SK-N-SH (cell line): ENCODE results near the gene CHM.

Experiments used
- POLR2AphosphoS5 ChIP-seq: IDR thresholded peaks from 2 replicates; pipeline ENCODE4 v1.6.1; 2012; ENCODE audit warnings: low read depth, low read length
- RAD21 ChIP-seq: IDR thresholded peaks from 2 replicates; pipeline ENCODE4 v1.6.1; 2012; ENCODE audit warnings: mild to moderate bottlenecking, low read length
- RCOR1 ChIP-seq: fragments of 150-350 bp; IDR thresholded peaks from 2 replicates; pipeline ENCODE4 v1.6.1; 2017; ENCODE audit warnings: antibody characterized with exemption, low read length
- RFX5 ChIP-seq: IDR thresholded peaks from 2 replicates; pipeline ENCODE4 v1.6.1; 2012; ENCODE audit warnings: mild to moderate bottlenecking, improper control_type of control experiment, low read length
- SMC3 ChIP-seq: IDR thresholded peaks from 2 replicates; pipeline ENCODE4 v1.6.1; 2012; ENCODE audit warnings: low read depth, low read length, improper control_type of control experiment
- TCF12 ChIP-seq: IDR thresholded peaks from 2 replicates; pipeline ENCODE4 v1.4.0; 2012
- TF ChIP-seq, protein P1 (sequence below): fragments of 200-600 bp; sonication (generic); IDR thresholded peaks from 2 replicates; pipeline ENCODE4 v1.6.1; 2017; ENCODE audit warnings: antibody characterized with exemption, mild to moderate bottlenecking, moderate library complexity
- TF ChIP-seq, protein P2 (sequence below): IDR thresholded peaks from 2 replicates; pipeline ENCODE4 v1.4.0; 2012; ENCODE audit warnings: low read depth, borderline replicate concordance
- TF ChIP-seq, protein P3 (sequence below): IDR thresholded peaks from 2 replicates; pipeline ENCODE4 v1.4.0; 2012; ENCODE audit warnings: low read depth

DNA sequence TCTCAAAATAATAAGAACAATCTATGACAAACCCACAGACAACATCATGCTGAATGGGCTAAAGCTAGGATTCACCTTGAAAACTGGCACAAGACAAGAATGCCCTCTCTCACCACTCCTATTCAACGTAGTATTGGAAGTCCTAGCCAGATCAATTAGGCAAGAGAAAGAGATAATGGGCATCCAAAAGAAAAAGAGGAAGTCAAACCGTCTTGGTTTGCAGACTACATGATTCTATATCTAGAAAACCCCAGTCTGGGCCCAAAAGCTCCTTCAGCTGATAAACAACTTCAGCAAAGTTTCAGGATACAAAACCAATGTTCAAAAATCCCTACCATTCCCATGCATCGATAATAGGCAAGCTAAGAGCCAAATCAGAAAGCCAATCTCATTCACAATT, 59.0 kb downstream of the CHM start:
- TF ChIP-seq, protein P1, sequence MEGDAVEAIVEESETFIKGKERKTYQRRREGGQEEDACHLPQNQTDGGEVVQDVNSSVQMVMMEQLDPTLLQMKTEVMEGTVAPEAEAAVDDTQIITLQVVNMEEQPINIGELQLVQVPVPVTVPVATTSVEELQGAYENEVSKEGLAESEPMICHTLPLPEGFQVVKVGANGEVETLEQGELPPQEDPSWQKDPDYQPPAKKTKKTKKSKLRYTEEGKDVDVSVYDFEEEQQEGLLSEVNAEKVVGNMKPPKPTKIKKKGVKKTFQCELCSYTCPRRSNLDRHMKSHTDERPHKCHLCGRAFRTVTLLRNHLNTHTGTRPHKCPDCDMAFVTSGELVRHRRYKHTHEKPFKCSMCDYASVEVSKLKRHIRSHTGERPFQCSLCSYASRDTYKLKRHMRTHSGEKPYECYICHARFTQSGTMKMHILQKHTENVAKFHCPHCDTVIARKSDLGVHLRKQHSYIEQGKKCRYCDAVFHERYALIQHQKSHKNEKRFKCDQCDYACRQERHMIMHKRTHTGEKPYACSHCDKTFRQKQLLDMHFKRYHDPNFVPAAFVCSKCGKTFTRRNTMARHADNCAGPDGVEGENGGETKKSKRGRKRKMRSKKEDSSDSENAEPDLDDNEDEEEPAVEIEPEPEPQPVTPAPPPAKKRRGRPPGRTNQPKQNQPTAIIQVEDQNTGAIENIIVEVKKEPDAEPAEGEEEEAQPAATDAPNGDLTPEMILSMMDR = no peak
- TF ChIP-seq, protein P2, sequence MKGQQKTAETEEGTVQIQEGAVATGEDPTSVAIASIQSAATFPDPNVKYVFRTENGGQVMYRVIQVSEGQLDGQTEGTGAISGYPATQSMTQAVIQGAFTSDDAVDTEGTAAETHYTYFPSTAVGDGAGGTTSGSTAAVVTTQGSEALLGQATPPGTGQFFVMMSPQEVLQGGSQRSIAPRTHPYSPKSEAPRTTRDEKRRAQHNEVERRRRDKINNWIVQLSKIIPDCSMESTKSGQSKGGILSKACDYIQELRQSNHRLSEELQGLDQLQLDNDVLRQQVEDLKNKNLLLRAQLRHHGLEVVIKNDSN = no peak
- no peak for TF ChIP-seq SMC3
- TF ChIP-seq RFX5 = no peak
- TF ChIP-seq RCOR1 = no peak
- TF ChIP-seq, protein P3, sequence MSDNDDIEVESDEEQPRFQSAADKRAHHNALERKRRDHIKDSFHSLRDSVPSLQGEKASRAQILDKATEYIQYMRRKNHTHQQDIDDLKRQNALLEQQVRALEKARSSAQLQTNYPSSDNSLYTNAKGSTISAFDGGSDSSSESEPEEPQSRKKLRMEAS = no peak
- TF ChIP-seq TCF12 = no peak
- no peak for TF ChIP-seq POLR2AphosphoS5
- no peak for TF ChIP-seq RAD21
